Testis (tissue), 3 donors: ENCODE measurements around the gene PPM1J. TPM values are rescaled to one million over a fixed set of nuclear protein-coding genes. Genes with fewer than 3 reads are reported as not detected.
A peak's percentile ranks its signal among the peaks of the same experiment; 100 is the strongest.

ENCODE experiments used
- DNase-seq: peaks from one replicate; pipeline ENCODE4 v3.0.0-alpha.2; 2019
- H3K27ac ChIP-seq, 2 donors: fragments of 200-600 bp; sonication (generic); one replicate each; pipeline ENCODE4 v1.5.1; 2019
- H3K27me3 ChIP-seq: fragments of 200-600 bp; sonication (generic); one replicate; pipeline ENCODE4 v1.5.1; 2019
- H3K36me3 ChIP-seq: fragments of 200-600 bp; sonication (generic); one replicate; pipeline ENCODE4 v1.5.1; 2017; ENCODE audit warnings: low read depth; ENCODE audit errors: missing control alignments
- H3K4me1 ChIP-seq: fragments of 200-600 bp; sonication (generic); one replicate; pipeline ENCODE4 v1.5.1; 2019
- H3K4me3 ChIP-seq, 2 donors: fragments of 200-600 bp; sonication (generic); one replicate each; pipeline ENCODE4 v1.5.1; 2017 to 2019
- H3K9me3 ChIP-seq: fragments of 200-600 bp; sonication (generic); one replicate; pipeline ENCODE4 v1.5.1; 2017
- POLR2A ChIP-seq: fragments of 450-650 bp; IDR thresholded peaks from one replicate; pipeline ENCODE4 v1.6.1; 2017; ENCODE audit warnings: antibody characterized with exemption, mild to moderate bottlenecking, moderate library complexity
- WGBS, 2 donors: methylation state at CpG; one replicate each; pipeline ENCODE4 v1.1.5; 2018; 5-methylcytosine and 5-hydroxymethylcytosine counted together
- intact Hi-C: fragments of 100-400 bp; cut with DNase I; formaldehyde crosslinking; loops from one replicate; pipeline ENCODE4 v1.15.1; 2023; ENCODE audit warnings: low total_unique reads
- polyA plus RNA-seq: library from polyadenylated mRNA; stranded (reverse); fragments of 350-450 nt; fragmentation: Illumina TruSeq; extraction: RNeasy Lipid Tissue Mini Kit (QIAGEN cat#74804); gene quantifications from one replicate; pipeline ENCODE4 v1.2.3, GENCODE V29; 2014; ENCODE audit warnings: low read depth, low replicate concordance; ENCODE audit not compliant: insufficient read depth
- total RNA-seq, 2 donors: library from RNA; depleted of rRNA; stranded (reverse); fragments of >200 nt; gene quantifications; one replicate each; pipeline ENCODE4 v1.2.3, GENCODE V29; 2016
- TF ChIP-seq, protein P1 (sequence below), 3 experiments: fragments of 450-650 bp in 2 of 3; fragments of 200-600 bp in 1 of 3; sonication (generic) in 1 of 3; IDR thresholded peaks; one replicate each; pipeline ENCODE4 v1.5.1; 2016 to 2019; ENCODE audit warnings: antibody characterized with exemption in 3 of 3, mild to moderate bottlenecking in 2 of 3, moderate library complexity in 1 of 3

Gene PPM1J
- total and polyA plus RNA-seq, 3 donors from 2014 or later, result 45.5 to 88.7 (median 69.5) TPM

DNA sequence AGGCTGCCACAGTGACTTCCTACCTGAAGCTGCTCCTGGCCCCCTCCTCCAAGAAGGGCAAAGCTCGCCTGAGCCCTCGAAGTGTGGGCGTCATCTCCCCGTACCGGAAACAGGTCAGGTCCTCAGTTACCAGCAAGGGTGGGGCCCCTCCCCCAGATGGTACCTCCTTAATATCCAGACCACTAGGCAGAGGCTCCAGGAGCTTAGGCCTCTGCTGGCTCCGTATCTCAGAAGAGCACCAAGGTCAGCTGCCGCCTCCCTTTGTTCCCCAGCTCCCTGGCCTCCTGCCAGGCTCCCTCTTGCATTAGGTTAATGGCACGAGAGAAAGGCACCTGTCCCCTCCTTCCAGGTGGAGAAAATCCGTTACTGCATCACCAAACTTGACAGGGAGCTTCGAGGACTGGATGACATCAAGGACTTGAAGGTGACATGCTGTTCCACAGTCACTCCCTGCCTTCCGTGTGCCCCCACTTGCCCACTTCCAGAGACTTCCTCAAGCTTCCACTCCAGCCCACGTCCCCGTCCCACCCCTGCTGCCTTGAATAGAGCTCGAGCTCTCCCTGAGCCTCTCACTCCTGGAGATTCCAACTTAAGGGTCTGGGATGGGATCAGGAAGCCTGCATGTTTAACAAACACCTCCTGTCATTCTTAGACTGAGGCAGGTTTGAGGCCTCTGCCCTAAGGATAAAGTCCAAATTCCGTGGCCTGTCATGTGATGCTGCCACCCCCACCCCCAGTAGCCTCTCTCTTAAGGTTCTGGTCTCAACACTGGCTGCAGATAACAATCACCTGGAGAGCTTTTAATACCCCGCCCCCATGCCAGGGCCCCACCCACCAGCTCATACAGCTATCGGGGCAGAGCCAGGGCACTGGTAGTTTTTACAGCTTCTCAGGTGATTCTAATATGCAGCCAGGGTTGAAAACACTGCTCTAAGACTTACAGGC is 16.5 kb downstream of the PPM1J start:
- TF ChIP-seq, protein P1, sequence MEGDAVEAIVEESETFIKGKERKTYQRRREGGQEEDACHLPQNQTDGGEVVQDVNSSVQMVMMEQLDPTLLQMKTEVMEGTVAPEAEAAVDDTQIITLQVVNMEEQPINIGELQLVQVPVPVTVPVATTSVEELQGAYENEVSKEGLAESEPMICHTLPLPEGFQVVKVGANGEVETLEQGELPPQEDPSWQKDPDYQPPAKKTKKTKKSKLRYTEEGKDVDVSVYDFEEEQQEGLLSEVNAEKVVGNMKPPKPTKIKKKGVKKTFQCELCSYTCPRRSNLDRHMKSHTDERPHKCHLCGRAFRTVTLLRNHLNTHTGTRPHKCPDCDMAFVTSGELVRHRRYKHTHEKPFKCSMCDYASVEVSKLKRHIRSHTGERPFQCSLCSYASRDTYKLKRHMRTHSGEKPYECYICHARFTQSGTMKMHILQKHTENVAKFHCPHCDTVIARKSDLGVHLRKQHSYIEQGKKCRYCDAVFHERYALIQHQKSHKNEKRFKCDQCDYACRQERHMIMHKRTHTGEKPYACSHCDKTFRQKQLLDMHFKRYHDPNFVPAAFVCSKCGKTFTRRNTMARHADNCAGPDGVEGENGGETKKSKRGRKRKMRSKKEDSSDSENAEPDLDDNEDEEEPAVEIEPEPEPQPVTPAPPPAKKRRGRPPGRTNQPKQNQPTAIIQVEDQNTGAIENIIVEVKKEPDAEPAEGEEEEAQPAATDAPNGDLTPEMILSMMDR (IDR thresholded peaks at IDR 0.05), result no peak
- no peak for TF ChIP-seq POLR2A
- Histone ChIP-seq H3K4me1 (peaks cover 56% of the 10 kb centered on the region), H3K9me3 (no peaks in the 10 kb centered on the region), H3K4me3 (no peak overlapping the region), H3K27me3 (no peaks in the 10 kb centered on the region), H3K27ac (peak overlapping the region; percentile 93), H3K36me3 (no peaks in the 10 kb centered on the region)
- intact Hi-C loops, result no loop called here
- peak; percentile 78 for DNase-seq
- WGBS, 2 donors, result 55 to 72% methylated on average over 17 of the region's 17 CpGs

- Histone ChIP-seq H3K36me3 (no peaks in the 10 kb centered on the region), H3K4me1 (peaks cover 48% of the 10 kb centered on the region), H3K27me3 (no peaks in the 10 kb centered on the region), H3K9me3 (no peaks in the 10 kb centered on the region), H3K27ac (peak overlapping the region; percentile 93), H3K4me3 (no peak overlapping the region)
- WGBS, 2 donors, result 78 to 95% methylated on average over 7 to 9 of the region's 9 CpGs
- intact Hi-C loops, result no loop called here
- TF ChIP-seq, protein P1 (IDR thresholded peaks at IDR 0.05), result no peak
- no peak for TF ChIP-seq POLR2A
- no peak for DNase-seq
Measured at GRCh38 chr1:112697781-112698201, 17.3 kb downstream of the PPM1J start.

GRCh38 chr1:112696578-112697314 is 18.4 kb downstream of the PPM1J start:
- H3K27ac ChIP-seq, result no peak overlapping the region
- 83 to 89% methylated on average over 7 of the region's 7 CpGs for WGBS, 2 donors
- H3K9me3 ChIP-seq, result no peaks in the 10 kb centered on the region
- intact Hi-C loops, result no loop called here
- H3K27me3 ChIP-seq, result no peaks in the 10 kb centered on the region
- no peaks in the 10 kb centered on the region for H3K36me3 ChIP-seq
- DNase-seq, result no peak
- TF ChIP-seq POLR2A, result no peak
- TF ChIP-seq, protein P1 (IDR thresholded peaks at IDR 0.05), result no peak
- peaks cover 40% of the 10 kb centered on the region for H3K4me1 ChIP-seq
- no peak overlapping the region for H3K4me3 ChIP-seq

DNA sequence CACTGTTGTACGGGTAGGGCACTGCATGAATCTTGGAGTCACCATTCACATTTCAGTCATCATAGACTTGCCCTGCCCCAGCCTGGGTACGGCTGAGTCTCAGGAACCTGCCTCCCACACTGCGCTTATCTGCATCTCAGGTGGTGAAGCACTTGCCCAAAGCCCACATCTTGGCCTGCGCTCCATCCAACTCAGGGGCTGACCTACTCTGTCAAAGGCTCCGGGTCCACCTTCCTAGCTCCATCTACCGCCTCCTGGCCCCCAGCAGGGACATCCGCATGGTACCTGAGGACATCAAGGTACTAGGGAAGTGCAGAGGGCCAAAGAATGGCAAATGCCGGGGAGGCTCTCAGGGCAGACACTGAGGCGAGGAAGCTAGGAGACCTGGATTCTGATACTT is 19.9 kb downstream of the PPM1J start:
- intact Hi-C loops, result no loop called here
- TF ChIP-seq POLR2A, result no peak
- TF ChIP-seq, protein P1 (IDR thresholded peaks at IDR 0.05), result no peak
- H3K27me3 ChIP-seq, result no peaks in the 10 kb centered on the region
- H3K27ac ChIP-seq, result no peak overlapping the region
- H3K4me3 ChIP-seq, result no peak overlapping the region
- WGBS, 2 donors, result 90 to 95% methylated on average over 9 of the region's 9 CpGs
- H3K4me1 ChIP-seq, result peaks cover 25% of the 10 kb centered on the region
- H3K9me3 ChIP-seq, result no peaks in the 10 kb centered on the region
- no peaks in the 10 kb centered on the region for H3K36me3 ChIP-seq
- DNase-seq, result no peak
